Prostate gland (tissue), 2 donors: Measurements from ENCODE around the gene EXOC6.

Experiments
- CTCF ChIP-seq, 4 experiments: fragments of 200-600 bp in 2 of 4; fragments of 450-650 bp in 2 of 4; sonication (generic) in 2 of 4; IDR thresholded peaks; 1 replicate in 3 of 4; 2 replicates in 1 of 4; pipeline ENCODE4 v1.5.1; 2016 to 2019; ENCODE audit warnings: antibody characterized with exemption in 4 of 4, mild to moderate bottlenecking in 2 of 4, moderate library complexity in 2 of 4
- POLR2A ChIP-seq: fragments of 450-650 bp; IDR thresholded peaks from one replicate; pipeline ENCODE4 v1.6.1; 2016; ENCODE audit warnings: antibody characterized with exemption, mild to moderate bottlenecking
- POLR2AphosphoS5 ChIP-seq: sonication (generic); formaldehyde crosslinking; IDR thresholded peaks from one replicate; pipeline ENCODE4 v1.6.1; 2017; ENCODE audit warnings: antibody characterized with exemption

- TF ChIP-seq POLR2AphosphoS5 (no peak), CTCF (IDR thresholded peaks at IDR 0.05) (no peak), POLR2A (no peak)
Observed at GRCh38 chr10:92809840-92810239, 38.5 kb upstream of the EXOC6 start.
